GM11168 (cell line): ENCODE results near the gene EPHA8.

ENCODE experiments used
- in situ Hi-C: fragments of 300-500 bp; cut with MboI; formaldehyde crosslinking; loops from one replicate; pipeline ENCODE4 v1.12.0; 2022; ENCODE audit warnings: low sequenced_read_pairs; ENCODE audit not compliant: unreplicated experiment

EPHA8 gene

DNA sequence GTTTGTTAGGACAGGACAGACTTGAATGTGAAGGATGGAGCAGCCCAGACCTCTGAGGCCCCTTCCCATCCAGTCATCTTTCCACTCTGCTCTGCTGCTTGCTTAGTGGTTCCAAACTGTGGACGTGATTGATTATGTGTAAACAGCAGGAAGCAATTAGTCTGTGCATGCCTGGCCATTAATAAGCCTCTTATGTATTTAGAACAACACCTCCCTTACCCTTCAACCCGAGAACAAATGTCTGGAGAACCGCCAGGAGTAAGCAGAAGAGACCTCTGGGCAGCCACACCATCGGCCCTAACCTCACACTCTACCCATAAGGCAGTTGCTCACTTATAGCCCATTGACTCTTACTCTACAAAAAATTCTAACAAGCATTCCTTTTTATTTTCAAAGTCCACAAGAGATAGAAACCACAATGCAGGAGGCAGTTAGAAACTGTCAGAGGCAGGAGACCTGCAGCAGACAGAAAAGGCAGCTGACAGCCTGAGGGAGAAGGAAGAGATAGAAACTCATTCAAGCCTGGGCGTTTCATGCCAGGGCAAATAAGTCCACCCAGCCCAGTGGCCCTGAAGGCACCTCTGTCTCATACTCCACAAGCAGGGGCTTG lies 5.8 kb upstream of the EPHA8 start:
- in situ Hi-C loops: no loop called here

GRCh38 chr1:22563671-22564602 lies 648 bp downstream of the EPHA8 start:
- in situ Hi-C loops: no loop called here

DNA sequence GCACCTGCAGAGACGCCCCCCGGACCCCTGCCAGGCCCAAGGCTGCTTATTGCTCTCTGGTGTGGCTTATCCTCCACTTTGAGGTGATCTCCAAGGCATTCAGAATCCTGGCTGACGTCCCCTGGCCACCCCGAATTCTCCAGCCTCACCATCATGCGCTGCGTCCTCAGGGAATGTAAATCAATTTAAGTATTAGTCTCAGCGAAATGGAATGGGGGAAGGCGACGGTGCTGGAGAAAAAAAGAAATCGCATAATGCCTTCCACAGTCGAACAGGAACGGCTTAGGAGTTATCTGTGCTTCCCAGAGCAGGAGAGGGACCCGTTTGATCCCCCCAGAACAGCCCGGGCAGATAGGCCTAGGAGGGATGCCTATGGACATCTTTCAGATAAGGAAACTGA lies 2.9 kb downstream of the EPHA8 start:
- in situ Hi-C loops: no loop called here

DNA sequence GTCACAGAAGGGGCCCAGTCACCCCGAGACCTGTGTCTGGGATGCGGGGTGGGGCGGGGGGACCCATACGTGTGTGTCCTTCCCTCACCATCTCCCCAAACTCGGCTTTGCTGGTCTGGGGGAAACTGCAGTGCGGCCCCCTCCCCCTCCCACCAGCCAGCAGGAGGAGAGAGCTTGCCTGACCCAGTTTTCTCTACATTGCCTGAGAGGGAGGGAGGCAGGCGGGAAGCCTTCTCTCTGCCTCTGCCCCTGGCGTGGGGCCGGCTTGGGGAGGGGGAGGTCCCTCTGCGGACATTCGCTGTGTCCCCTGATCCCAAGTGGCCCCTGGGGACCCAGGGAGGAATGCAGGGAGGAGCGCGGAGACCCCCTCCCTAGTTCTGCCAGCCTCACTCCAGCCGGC lies 3.9 kb downstream of the EPHA8 start:
- in situ Hi-C loops: no loop called here

GRCh38 chr1:22567994-22568393 lies 4.7 kb downstream of the EPHA8 start:
- in situ Hi-C loops: no loop called here

DNA sequence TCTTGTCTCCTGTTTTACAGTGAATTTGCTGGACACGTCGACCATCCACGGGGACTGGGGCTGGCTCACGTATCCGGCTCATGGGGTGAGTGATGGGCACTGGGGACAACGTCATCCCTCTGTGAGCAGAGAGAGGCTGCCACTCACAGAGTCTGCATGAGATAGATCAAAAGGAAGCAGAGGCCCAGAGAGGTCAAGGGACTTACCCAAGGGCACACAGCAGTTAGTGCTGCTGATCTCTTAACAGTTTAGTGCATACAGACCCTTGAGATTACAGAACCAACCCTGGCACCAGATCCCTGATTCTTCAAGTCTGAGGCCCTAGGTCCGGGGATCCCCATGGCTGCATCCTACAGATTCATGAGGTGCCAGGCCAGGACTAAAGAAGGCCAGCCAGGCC lies 6.0 kb downstream of the EPHA8 start:
- in situ Hi-C loops: no loop called here

DNA sequence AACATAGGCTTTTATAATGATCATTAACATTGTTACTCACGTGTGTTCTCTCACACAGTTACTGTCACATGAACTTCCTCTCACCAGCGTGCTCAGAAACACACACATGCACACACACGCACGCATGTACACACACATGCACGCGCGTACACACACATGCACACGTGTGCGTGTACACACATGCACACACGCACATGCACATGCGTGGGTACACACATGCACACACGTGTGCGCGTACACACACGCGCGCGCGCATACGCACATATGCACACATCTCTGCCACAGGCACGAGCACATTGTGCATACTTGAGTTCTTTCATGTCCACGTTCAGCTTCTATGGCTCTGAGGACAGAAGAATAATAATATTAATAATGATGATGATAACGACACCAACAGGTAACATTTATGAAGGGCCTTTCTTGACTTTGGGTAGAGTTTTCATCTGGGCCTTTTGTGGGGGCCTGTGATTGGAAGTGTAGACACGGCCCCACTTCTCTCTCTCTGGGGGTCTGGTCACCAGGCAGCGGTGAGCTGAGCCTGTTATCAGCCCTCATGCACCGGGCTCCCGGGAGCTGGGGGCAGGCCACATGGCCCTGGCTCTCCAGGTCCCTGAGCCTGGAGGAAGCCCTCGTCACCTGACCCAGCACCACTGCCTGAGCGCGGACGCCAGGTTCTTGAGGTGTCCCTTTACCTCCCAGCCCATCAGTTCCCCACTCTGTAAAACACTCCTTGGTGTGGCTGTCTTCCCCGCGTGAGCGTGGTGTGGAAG lies 7.0 kb downstream of the EPHA8 start:
- in situ Hi-C loops: no loop called here

- in situ Hi-C loops: no loop called here
These were observed 9.5 kb downstream of the EPHA8 start for GRCh38 chr1:22572818-22573217.

DNA sequence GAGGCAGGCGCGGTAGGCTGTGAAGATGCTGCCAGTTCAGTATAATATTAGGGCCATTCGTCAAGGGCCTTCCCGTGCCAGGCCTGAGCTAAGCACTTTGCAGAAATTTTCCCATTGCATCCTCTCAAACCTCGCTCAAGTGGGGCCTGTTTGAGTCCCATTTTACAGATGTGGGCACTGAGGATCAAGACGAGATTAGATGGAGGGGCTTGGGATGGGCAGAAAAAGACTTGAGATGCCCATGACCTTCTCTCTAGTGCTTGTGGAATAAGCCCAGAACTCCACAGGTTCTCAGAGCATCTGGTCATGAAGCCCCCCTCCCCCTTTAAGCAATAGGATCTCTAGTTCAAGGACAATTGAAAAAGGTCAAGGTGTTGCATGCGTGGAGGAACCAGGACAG lies 9.9 kb downstream of the EPHA8 start:
- in situ Hi-C loops: no loop called here

GRCh38 chr1:22575532-22576149 lies 12.4 kb downstream of the EPHA8 start:
- in situ Hi-C loops: no loop called here

GRCh38 chr1:22576150-22576544 lies 12.9 kb downstream of the EPHA8 start:
- in situ Hi-C loops: no loop called here

- in situ Hi-C loops: no loop called here
These were observed 13.3 kb downstream of the EPHA8 start for GRCh38 chr1:22576617-22577016.

DNA sequence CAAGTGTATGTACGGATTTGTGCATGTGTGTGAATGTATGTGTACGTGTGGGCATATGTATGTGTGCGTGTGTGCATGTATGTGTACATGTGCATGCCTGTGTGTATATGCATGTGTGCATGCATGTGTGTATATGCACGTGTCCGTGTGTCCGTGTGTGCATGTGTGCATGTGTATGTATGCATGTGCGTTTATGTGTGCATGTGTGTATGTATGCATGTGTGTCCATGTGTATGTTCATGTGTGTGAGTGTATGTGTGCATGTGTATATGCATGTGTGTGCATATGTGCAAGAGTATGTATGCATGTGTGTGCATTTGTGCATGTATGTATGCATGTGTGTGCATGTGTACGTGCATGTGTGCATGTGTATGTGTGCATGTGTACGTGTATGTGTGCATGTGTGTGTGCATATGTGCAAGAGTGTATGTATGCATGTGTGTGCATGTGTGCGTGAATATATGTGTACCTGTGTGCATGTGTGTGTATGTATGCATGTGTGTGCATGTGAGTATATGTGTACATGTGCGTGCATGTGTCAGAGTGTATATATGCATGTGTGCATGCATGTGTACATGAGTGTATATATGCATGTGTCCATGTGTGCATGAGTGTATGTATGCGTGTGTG lies 15.6 kb downstream of the EPHA8 start:
- in situ Hi-C loops: no loop called here

DNA sequence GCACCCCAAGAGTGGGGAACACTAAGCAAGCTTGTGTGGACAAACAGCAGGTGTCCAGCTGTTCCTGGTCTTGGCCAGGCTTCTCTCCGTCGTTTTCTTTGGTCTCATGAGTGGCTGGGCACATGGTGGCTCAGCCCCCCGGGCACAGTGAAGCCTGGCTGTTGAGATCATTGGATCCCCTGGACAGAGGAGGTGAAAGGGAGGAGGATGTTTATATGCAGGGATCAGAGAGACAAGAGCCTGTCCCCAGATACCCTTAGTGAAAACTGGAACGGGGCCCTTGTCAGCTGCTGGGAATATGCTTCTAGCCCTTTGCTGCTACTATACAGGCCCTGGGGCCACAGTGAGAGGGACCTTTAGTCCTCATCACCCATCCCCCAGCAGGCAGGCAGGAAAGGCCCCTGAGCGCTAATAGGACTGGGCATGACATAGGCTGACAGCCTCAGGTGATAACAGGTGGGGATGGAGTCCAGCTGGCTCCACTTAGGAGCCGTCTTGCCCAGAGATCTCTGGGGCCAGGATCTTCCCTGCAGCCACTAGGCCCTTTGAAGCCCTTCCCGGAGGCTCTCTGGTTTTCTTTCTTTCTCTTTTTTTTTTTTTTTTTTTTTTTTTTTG lies 16.4 kb downstream of the EPHA8 start:
- in situ Hi-C loops: no loop called here

DNA sequence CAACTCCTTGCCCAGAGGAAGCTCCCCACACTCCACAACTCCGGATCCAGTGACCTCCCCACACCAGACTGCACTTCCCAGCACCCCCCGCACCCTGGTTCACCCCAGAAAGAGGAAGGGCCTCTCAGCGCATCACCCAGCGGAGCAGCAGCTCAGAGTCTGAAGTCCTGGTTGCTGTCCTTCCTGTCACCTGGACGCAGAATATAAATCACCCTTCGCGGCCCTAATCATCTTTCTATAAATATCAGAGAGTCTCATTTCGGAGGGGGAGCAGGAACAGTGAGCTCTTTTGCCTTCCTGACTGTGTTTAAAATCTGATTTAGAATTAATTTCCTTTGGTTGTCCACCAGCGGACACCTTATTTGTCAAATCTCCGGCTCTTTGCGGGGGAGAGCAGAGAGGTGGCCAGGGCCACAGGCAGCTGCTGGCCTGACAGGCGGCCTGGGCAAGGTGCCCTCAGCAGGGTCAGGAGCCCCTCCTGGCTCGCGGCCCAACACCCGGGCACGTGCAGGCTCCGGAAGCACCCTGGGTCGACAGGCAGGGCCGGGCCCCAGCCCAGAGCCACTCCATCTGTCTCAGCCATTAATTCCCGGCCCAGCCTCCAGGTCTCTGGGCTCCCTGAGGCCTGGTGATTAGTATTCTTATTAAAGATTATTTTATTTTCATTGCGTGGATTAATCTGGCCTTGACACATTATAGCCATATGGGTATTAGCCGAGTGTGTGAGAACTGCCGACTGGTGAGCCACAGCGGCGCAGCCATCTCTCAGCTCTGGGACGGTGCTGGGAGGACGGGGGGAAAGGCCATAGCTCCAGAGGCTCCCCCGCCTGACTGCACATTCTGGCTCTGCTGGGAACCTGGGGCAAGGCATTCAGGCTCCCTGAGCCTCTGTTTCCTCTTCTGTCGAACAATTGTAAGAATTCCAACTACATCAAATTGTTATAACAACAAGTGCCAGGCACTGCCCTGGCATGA lies 19.7 kb downstream of the EPHA8 start:
- in situ Hi-C loops: no loop called here

DNA sequence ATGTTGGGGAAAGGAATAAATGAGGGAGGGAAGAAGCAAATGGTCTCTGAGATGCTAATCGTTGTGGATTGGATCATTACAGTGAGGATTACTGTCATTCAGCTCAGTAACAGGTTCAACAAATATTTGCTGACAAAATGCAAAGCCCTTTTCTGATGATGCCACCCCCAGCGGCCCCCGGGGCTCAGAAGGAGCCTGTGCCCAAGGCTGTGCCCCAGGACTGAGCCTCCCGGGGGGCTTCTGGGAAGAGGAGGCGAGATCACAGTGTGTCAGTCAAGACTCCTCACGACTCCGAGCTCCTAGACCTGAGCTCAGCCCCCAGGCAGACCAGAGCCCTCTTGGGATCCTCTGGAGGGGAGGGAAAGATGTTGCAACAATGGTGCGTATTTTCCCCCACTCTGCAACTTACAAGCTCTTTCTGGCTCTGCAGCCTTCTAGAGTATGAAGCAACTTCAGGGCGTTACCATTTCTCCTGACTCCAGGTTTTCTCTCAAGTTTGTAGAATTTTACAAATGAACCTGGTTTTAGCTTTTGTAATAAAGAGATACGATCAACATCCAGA lies 20.8 kb downstream of the EPHA8 start:
- in situ Hi-C loops: no loop called here

GRCh38 chr1:22584970-22585369 lies 21.7 kb downstream of the EPHA8 start:
- in situ Hi-C loops: loop anchor here (5.0 kb wide), 1 partner anchor 88 kb away; no protein-coding TSS in a partner anchor

- in situ Hi-C loops: loop anchor here (5.0 kb wide), 1 partner anchor 88 kb away; no protein-coding TSS in a partner anchor
These were observed 22.2 kb downstream of the EPHA8 start for GRCh38 chr1:22585471-22585870.
